Measurements from ENCODE around the gene CARD9. TPM values are rescaled to one million over a fixed set of nuclear protein-coding genes. Genes with fewer than 3 reads are reported as not detected.

The CARD9 gene
- total and polyA plus RNA-seq, 2 experiments from 2014 or later: 0.11 to 0.60 TPM

DNA sequence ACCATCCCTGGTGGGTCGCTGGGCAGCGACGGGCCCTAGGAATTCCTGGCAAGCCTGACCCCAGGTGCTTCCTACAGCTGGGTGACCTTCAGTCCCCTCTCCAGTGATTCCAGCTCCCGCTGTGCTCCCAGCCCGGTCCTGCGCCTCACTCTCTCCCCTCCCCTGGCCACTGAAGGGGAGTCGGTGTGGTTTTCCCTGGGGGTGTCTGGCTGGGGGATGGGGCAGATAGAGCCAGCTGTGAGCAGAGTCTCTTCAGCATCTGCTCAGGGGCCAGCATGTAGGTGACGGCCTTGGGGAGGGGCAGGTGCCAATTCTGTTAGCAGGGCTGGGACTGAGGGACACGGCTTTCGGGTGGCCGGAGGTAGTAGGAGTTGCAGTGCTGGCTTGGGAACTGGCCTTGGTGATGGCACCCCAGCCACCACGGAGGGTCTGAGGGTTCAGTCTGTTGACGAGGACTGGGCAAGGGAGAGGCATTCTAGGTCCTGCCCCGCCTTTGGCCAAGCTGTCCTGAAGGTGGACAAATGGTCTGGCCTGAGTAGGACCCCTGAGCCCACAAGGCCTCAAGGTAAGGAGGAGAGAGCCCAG is 43.0 kb downstream of the CARD9 start:
- Histone ChIP-seq H3K4me1 (ENCODE audit: insufficient read depth) (peaks cover 18% of the 10 kb centered on the region), H3K9ac (peak overlapping the region; percentile 86; the same call in 1 of the 2 replicates), H3K4me3 (no peak overlapping the region), H3K27me3 (replicated peaks; ENCODE audit: insufficient read depth) (no peaks in the 10 kb centered on the region), H3K79me2 (ENCODE audit: insufficient read depth) (peaks cover 66% of the 10 kb centered on the region), H2AFZ (no peak overlapping the region), H3K4me2 (ENCODE audit: unreplicated experiment) (no peak overlapping the region), H4K20me1 (ENCODE audit: insufficient read depth) (no peaks in the 10 kb centered on the region), H3K9me2 (ENCODE audit: insufficient read depth) (no peaks in the 10 kb centered on the region), H3K9me3 (ENCODE audit: low read depth) (no peaks in the 10 kb centered on the region), H3F3A (ENCODE audit: insufficient read depth) (no peaks in the 10 kb centered on the region), H3K36me3 (ENCODE audit: low read depth) (no peaks in the 10 kb centered on the region), H3K27ac (no peak overlapping the region)
- WGBS, 2 experiments (ENCODE audit: low coverage in 1 of 2, low lambda C conversion rate in 2 of 2, missing lambda C conversion rate in 2 of 2): 94% methylated on average over 11 to 14 of the region's 14 CpGs
- in situ Hi-C loops (cut with MboI): no loop called here
- DNase-seq: no peak
- TF ChIP-seq EZH2phosphoT487 (IDR thresholded peaks at IDR 0.05; ENCODE audit: insufficient read depth, low read depth): no peak
- TF ChIP-seq EZH2 (IDR thresholded peaks at IDR 0.05; ENCODE audit: insufficient read depth, poor library complexity, severe bottlenecking): no peak

DNA sequence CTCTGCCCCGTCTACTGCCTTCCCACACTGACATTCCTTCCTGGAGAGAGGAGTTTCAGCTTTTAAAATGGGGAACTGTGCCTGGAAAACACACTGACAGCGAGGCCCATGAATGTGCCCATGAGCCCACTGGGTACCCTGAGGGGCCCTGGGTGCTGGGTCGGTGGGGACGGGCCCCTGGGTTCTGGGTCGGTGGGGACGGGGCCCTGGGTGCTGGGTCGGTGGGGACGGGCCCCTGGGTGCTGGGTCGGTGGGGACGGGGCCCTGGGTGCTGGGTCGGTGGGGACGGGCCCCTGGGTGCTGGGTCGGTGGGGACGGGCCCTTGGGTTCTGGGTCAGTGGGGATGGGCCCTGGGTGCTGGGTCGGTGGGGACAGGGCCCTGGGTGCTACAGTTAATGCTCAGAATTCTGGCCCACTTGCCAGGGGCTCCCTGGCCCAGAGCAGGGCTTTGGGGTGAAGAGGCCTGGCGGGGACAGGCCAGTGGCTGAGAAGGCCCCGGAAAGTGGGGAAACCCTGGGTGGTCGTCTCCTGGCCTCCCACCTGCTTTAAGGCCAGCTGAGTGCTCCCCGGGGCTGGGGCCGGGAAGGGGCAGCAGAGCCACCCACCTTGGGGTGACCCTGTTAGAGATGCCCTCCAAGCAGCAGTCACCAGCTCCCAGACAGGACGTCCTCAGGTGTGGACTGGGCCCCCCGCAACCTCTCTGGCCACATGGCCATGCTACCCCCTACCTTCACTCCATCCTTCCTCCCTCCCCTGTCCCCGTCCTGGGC is 43.6 kb downstream of the CARD9 start:
- Histone ChIP-seq H3K79me2 (ENCODE audit: insufficient read depth) (peaks cover 66% of the 10 kb centered on the region), H3K27me3 (replicated peaks; ENCODE audit: insufficient read depth) (no peaks in the 10 kb centered on the region), H3K9ac (peak overlapping the region; percentile 86), H3F3A (ENCODE audit: insufficient read depth) (no peaks in the 10 kb centered on the region), H4K20me1 (ENCODE audit: insufficient read depth) (no peaks in the 10 kb centered on the region), H3K4me3 (peak overlapping the region; percentile 72), H3K36me3 (ENCODE audit: low read depth) (no peaks in the 10 kb centered on the region), H3K4me1 (ENCODE audit: insufficient read depth) (peaks cover 18% of the 10 kb centered on the region), H3K4me2 (ENCODE audit: unreplicated experiment) (peak overlapping the region; percentile 76), H3K9me3 (ENCODE audit: low read depth) (no peaks in the 10 kb centered on the region), H2AFZ (no peak overlapping the region), H3K27ac (peak overlapping the region; percentile 59; the same call in 1 of the 2 replicates), H3K9me2 (ENCODE audit: insufficient read depth) (no peaks in the 10 kb centered on the region)
- TF ChIP-seq EZH2 (IDR thresholded peaks at IDR 0.05; ENCODE audit: insufficient read depth, poor library complexity, severe bottlenecking) (no peak), EZH2phosphoT487 (IDR thresholded peaks at IDR 0.05; ENCODE audit: insufficient read depth, low read depth) (no peak)
- 84 to 89% methylated on average over 14 to 19 of the region's 23 CpGs for WGBS, 2 experiments (ENCODE audit: low coverage in 1 of 2, low lambda C conversion rate in 2 of 2, missing lambda C conversion rate in 2 of 2)
- DNase-seq: no peak
- in situ Hi-C loops (cut with MboI): no loop called here

DNA sequence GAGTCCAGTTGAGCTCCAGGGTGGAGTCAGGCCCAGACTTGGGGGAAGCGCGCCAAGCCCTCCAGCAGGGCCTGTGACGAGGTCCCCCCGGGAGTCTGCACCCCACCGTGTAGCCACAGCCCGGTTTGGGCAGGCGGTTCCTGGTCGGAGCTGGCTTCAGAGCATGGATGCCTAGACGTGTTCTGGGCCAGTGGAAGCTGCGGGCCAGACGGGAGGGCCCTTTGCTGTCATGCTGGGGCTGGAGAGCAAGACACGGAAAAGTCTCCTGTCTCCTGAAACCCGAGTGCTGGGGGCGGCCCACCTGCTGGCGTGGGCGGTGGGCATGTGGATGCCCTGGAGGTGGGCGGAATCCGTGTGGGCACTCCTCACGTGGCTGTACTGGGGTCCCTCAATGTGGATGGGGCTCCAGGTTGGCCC is 44.2 kb downstream of the CARD9 start:
- peaks cover 18% of the 10 kb centered on the region for H3K4me1 ChIP-seq (ENCODE audit: insufficient read depth)

DNA sequence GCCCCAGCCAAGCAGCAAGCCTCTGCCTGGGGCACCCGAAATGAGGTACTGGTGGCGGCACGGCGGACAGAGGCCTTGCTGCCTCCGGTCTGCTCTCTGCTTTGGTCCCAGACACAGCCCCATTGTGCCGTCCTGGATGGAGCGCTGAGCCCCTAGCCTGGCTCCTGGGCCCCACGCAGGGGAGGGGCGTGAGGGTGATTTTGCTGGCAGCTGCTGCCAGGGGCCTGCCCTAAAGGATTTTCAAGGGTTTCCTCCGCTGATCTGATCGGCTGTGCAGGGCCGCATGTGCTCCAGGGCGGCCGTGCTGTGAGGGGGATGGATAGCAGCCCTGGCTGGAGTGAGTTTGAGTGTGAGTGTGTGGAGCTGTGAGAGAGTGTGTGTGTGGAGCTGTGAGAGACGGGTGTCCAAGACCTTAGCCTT is 44.8 kb downstream of the CARD9 start:
- Histone ChIP-seq H3K4me2 (ENCODE audit: unreplicated experiment) (peak overlapping the region; percentile 76), H3K36me3 (ENCODE audit: low read depth) (no peaks in the 10 kb centered on the region), H2AFZ (no peak overlapping the region), H3K9me2 (ENCODE audit: insufficient read depth) (no peaks in the 10 kb centered on the region), H3K27ac (peak overlapping the region; percentile 59), H3K9ac (peak overlapping the region; percentile 86), H3K27me3 (replicated peaks; ENCODE audit: insufficient read depth) (no peaks in the 10 kb centered on the region), H3K4me3 (peak overlapping the region; percentile 72), H4K20me1 (ENCODE audit: insufficient read depth) (no peaks in the 10 kb centered on the region), H3K9me3 (ENCODE audit: low read depth) (no peaks in the 10 kb centered on the region), H3K4me1 (ENCODE audit: insufficient read depth) (peaks cover 18% of the 10 kb centered on the region), H3F3A (ENCODE audit: insufficient read depth) (no peaks in the 10 kb centered on the region), H3K79me2 (ENCODE audit: insufficient read depth) (peaks cover 57% of the 10 kb centered on the region)
- TF ChIP-seq EZH2 (IDR thresholded peaks at IDR 0.05; ENCODE audit: insufficient read depth, poor library complexity, severe bottlenecking) (no peak), EZH2phosphoT487 (IDR thresholded peaks at IDR 0.05; ENCODE audit: insufficient read depth, low read depth) (no peak)
- WGBS, 2 experiments (ENCODE audit: low coverage in 1 of 2, low lambda C conversion rate in 2 of 2, missing lambda C conversion rate in 2 of 2): 3 to 4% methylated on average over 15 of the region's 15 CpGs
- DNase-seq: peak; percentile 69
- in situ Hi-C loops (cut with MboI): no loop called here

More for the DNA sequence above, 44.2 kb downstream of the CARD9 start:
- no peaks in the 10 kb centered on the region for H3F3A ChIP-seq (ENCODE audit: insufficient read depth)
- no peak for TF ChIP-seq EZH2 (IDR thresholded peaks at IDR 0.05; ENCODE audit: insufficient read depth, poor library complexity, severe bottlenecking)
- no peak for TF ChIP-seq EZH2phosphoT487 (IDR thresholded peaks at IDR 0.05; ENCODE audit: insufficient read depth, low read depth)
- peak overlapping the region; percentile 59 for H3K27ac ChIP-seq
- in situ Hi-C loops (cut with MboI): no loop called here
- peak; percentile 57 for DNase-seq
- H3K9me3 ChIP-seq (ENCODE audit: low read depth): no peaks in the 10 kb centered on the region
- no peaks in the 10 kb centered on the region for H3K9me2 ChIP-seq (ENCODE audit: insufficient read depth)
- peak overlapping the region; percentile 76 for H3K4me2 ChIP-seq (ENCODE audit: unreplicated experiment)
- no peaks in the 10 kb centered on the region for H3K27me3 ChIP-seq (replicated peaks; ENCODE audit: insufficient read depth)
- no peak overlapping the region for H2AFZ ChIP-seq
- no peaks in the 10 kb centered on the region for H3K36me3 ChIP-seq (ENCODE audit: low read depth)
- peaks cover 63% of the 10 kb centered on the region for H3K79me2 ChIP-seq (ENCODE audit: insufficient read depth)
- peak overlapping the region; percentile 86 for H3K9ac ChIP-seq
- H3K4me3 ChIP-seq: peak overlapping the region; percentile 72
- no peaks in the 10 kb centered on the region for H4K20me1 ChIP-seq (ENCODE audit: insufficient read depth)
- WGBS, 2 experiments (ENCODE audit: low coverage in 1 of 2, low lambda C conversion rate in 2 of 2, missing lambda C conversion rate in 2 of 2): 36 to 38% methylated on average over 17 to 18 of the region's 19 CpGs
